ENCODE data around the gene BATF.

Gene BATF

DNA sequence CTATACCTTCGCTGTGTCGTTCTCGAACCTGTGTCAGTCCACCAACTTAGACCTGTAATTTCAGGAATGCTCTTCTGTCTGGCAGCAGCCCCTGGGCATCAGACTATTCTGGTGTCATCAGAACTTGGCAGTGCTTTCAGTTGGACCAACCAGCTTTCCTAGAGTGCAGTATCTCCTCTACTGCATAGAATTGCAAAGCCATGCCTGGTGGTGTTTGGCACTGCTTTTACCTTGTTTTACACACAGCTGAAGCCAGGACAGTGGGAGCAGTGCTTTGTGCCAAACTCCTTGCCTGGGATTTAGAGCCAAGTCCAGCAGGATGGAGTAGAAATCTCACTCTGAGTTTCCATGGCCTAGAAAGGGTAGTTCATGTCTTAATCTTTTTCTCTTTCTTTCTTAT lies 57.6 kb downstream of the BATF start:
- DNase-seq (ENCODE audit: extremely low spot score) = no peak
- no peak for TF ChIP-seq ZNF384 (IDR thresholded peaks at IDR 0.05)
- no peak for TF ChIP-seq FOXK2 (IDR thresholded peaks at IDR 0.05)
- no peak for TF ChIP-seq ELF4 (IDR thresholded peaks at IDR 0.05)
- TF ChIP-seq FOXM1 (IDR thresholded peaks at IDR 0.05; ENCODE audit: borderline replicate concordance) = no peak
- TF ChIP-seq, protein P1, sequence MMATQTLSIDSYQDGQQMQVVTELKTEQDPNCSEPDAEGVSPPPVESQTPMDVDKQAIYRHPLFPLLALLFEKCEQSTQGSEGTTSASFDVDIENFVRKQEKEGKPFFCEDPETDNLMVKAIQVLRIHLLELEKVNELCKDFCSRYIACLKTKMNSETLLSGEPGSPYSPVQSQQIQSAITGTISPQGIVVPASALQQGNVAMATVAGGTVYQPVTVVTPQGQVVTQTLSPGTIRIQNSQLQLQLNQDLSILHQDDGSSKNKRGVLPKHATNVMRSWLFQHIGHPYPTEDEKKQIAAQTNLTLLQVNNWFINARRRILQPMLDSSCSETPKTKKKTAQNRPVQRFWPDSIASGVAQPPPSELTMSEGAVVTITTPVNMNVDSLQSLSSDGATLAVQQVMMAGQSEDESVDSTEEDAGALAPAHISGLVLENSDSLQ (IDR thresholded peaks at IDR 0.05) = no peak
- no peak for TF ChIP-seq NFRKB (IDR thresholded peaks at IDR 0.05)
- no peak for TF ChIP-seq SP1 (IDR thresholded peaks at IDR 0.05)
- no peak for TF ChIP-seq CTBP1 (IDR thresholded peaks at IDR 0.05; ENCODE audit: borderline replicate concordance)
- TF ChIP-seq BHLHE40 (IDR thresholded peaks at IDR 0.05; ENCODE audit: borderline replicate concordance) = no peak
- TF ChIP-seq SUZ12 (IDR thresholded peaks at IDR 0.05) = no peak
- TF ChIP-seq TARDBP (IDR thresholded peaks at IDR 0.05) = no peak
- no peak for TF ChIP-seq LEF1 (IDR thresholded peaks at IDR 0.05; ENCODE audit: borderline replicate concordance)
- no peak for TF ChIP-seq HDGF (IDR thresholded peaks at IDR 0.05; ENCODE audit: borderline replicate concordance)
- no peak for TF ChIP-seq L3MBTL2 (conservative IDR thresholded peaks at IDR 0.05)
- TF ChIP-seq FOXA1 (IDR thresholded peaks at IDR 0.05) = no peak
- TF ChIP-seq ARNT (IDR thresholded peaks at IDR 0.05) = no peak
- CTCF ChIA-PET = interaction anchor here (0.6 kb wide), 1 partner anchor 327 kb away, joined by 3 read pairs; no protein-coding TSS in a partner anchor
- POLR2A ChIA-PET = interaction anchor here (4.0 kb wide), 1 partner anchor 81 kb away, joined by 26 read pairs; the partner anchor contains the start of genes ERG28 and TTLL5

DNA sequence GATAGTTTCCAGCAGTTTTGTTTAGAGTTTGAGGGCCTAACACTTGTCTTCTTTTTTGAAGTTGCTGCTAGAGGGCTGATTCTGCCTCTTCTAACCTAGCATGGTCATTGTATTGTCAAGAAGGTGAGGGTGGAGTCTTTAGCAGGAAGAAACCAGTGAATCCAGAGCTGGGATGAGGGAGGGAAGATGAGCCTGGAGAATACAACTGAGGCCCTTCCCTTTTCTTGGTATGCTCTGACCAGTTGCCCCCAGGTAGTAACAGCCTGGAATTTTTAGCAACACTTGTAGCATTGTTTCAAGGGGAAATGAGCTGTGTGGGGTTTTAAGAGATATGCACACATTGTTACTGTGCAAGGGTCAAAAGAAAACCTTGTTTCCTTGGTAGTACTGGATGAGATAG lies 65.1 kb downstream of the BATF start:
- DNase-seq (ENCODE audit: extremely low spot score) = no peak
- POLR2A ChIA-PET = no interaction called here
- TF ChIP-seq NFRKB (IDR thresholded peaks at IDR 0.05) (no peak), FOXM1 (IDR thresholded peaks at IDR 0.05; ENCODE audit: borderline replicate concordance) (no peak), HDGF (IDR thresholded peaks at IDR 0.05; ENCODE audit: borderline replicate concordance) (no peak), SP1 (IDR thresholded peaks at IDR 0.05) (no peak), ARNT (IDR thresholded peaks at IDR 0.05) (no peak), SUZ12 (IDR thresholded peaks at IDR 0.05) (no peak), FOXK2 (IDR thresholded peaks at IDR 0.05) (no peak)
- TF ChIP-seq, protein P1 (IDR thresholded peaks at IDR 0.05) = no peak
- CTCF ChIA-PET = no interaction called here

DNA sequence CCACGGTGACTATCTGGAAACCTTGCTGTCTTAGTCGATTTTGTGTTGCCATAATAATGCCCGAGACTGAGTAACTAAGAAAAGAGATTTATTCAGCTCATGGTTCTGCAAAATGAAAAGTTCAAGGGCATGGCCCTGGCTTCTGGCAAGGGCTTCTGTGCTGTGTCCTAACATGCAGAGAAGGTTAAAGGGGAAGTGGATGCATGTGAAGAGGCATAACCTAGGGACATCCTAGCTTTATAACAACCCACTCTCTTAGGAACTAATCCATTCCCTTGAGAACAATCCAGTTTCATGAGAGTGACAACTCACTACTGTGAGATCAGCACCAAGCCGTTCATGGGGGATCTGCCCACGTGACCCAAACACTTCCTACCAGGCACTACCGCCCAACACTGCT lies 67.7 kb downstream of the BATF start:
- TF ChIP-seq, protein P1 (IDR thresholded peaks at IDR 0.05) = no peak
- TF ChIP-seq SUZ12 (IDR thresholded peaks at IDR 0.05) (no peak), NFRKB (IDR thresholded peaks at IDR 0.05) (no peak), FOXM1 (IDR thresholded peaks at IDR 0.05; ENCODE audit: borderline replicate concordance) (no peak), ZNF384 (IDR thresholded peaks at IDR 0.05) (no peak), BHLHE40 (IDR thresholded peaks at IDR 0.05; ENCODE audit: borderline replicate concordance) (no peak), LEF1 (IDR thresholded peaks at IDR 0.05; ENCODE audit: borderline replicate concordance) (no peak), SP1 (IDR thresholded peaks at IDR 0.05) (no peak), CTBP1 (IDR thresholded peaks at IDR 0.05; ENCODE audit: borderline replicate concordance) (no peak)
- ChIA-PET POLR2A (no interaction called here), CTCF (no interaction called here)
- no peak for DNase-seq (ENCODE audit: extremely low spot score)

DNA sequence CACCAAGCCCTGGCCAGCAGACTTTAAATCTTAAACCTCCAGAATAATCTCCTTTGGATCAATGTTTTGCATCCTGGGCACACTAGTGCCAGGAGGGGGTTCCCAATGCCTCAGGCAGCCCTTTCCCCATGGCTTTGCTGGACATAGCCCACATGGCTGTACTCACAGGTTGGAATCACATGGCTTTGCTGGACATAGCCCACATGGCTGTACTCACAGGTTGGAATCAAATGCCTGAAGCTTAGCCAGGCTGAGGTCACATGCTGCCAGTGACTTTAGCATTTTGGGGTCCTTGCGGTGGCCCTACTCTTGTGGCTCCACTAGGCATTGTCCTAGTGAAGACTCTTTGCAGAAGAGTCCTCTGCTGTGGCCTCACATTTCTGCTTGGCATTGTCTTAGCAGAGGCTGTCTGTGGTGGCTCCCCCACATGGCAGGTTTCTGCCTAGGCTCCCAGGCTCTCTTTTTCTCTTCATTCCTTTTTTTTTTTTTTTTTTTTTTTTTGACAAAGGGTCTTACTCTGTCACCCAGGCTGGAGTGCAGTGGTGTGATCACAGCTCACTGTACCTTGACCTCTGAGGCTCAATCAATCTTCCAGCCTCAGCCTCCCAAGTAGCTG lies 69.2 kb downstream of the BATF start:
- ChIA-PET CTCF (no interaction called here), POLR2A (no interaction called here)
- TF ChIP-seq FOXA1 (IDR thresholded peaks at IDR 0.05) (no peak), ZNF384 (IDR thresholded peaks at IDR 0.05) (no peak), LEF1 (IDR thresholded peaks at IDR 0.05; ENCODE audit: borderline replicate concordance) (no peak), L3MBTL2 (conservative IDR thresholded peaks at IDR 0.05) (no peak), ELF4 (IDR thresholded peaks at IDR 0.05) (no peak), SP1 (IDR thresholded peaks at IDR 0.05) (no peak), ARNT (IDR thresholded peaks at IDR 0.05) (no peak), NFRKB (IDR thresholded peaks at IDR 0.05) (no peak), CTBP1 (IDR thresholded peaks at IDR 0.05; ENCODE audit: borderline replicate concordance) (no peak), BHLHE40 (IDR thresholded peaks at IDR 0.05; ENCODE audit: borderline replicate concordance) (no peak), FOXM1 (IDR thresholded peaks at IDR 0.05; ENCODE audit: borderline replicate concordance) (no peak), FOXK2 (IDR thresholded peaks at IDR 0.05) (no peak), TARDBP (IDR thresholded peaks at IDR 0.05) (no peak), HDGF (IDR thresholded peaks at IDR 0.05; ENCODE audit: borderline replicate concordance) (no peak), SUZ12 (IDR thresholded peaks at IDR 0.05) (no peak)
- TF ChIP-seq, protein P1 (IDR thresholded peaks at IDR 0.05) = no peak
- no peak for DNase-seq (ENCODE audit: extremely low spot score)

DNA sequence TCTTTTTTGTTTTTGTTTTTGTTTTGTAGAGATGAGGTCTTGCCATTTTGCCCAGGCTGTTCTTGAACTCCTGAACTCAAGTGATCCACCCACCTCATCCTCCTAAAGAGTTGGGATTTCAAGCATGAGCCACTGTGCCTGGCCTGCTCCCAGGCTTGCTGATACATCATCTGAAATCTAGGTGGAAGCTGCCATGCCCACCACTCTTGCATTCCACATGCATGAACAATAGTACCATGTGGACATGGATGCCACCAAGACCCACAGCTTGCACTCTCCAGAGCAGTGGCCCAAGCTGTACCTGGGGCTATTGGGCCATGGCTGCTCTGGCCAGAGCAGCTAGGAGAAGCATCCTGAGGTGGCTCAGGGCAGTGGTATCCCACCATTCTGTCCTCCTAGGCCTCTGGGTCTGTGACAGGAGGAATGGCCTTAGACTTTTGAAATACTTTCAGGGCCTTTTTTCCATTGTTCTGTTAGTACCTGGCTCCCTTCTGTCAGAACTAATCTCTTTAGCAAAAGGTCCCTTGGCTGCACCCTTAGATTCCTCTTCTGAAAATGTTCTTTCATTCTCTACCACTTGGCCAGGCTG lies 69.8 kb downstream of the BATF start:
- ChIA-PET CTCF (no interaction called here), POLR2A (no interaction called here)
- TF ChIP-seq TARDBP (IDR thresholded peaks at IDR 0.05) (no peak), ZNF384 (IDR thresholded peaks at IDR 0.05) (no peak), NFRKB (IDR thresholded peaks at IDR 0.05) (no peak), HDGF (IDR thresholded peaks at IDR 0.05; ENCODE audit: borderline replicate concordance) (no peak), LEF1 (IDR thresholded peaks at IDR 0.05; ENCODE audit: borderline replicate concordance) (no peak), L3MBTL2 (conservative IDR thresholded peaks at IDR 0.05) (no peak), CTBP1 (IDR thresholded peaks at IDR 0.05; ENCODE audit: borderline replicate concordance) (no peak), FOXK2 (IDR thresholded peaks at IDR 0.05) (no peak), SUZ12 (IDR thresholded peaks at IDR 0.05) (no peak), FOXM1 (IDR thresholded peaks at IDR 0.05; ENCODE audit: borderline replicate concordance) (no peak), ARNT (IDR thresholded peaks at IDR 0.05) (no peak), ELF4 (IDR thresholded peaks at IDR 0.05) (no peak), SP1 (IDR thresholded peaks at IDR 0.05) (no peak), BHLHE40 (IDR thresholded peaks at IDR 0.05; ENCODE audit: borderline replicate concordance) (no peak), FOXA1 (IDR thresholded peaks at IDR 0.05) (no peak)
- TF ChIP-seq, protein P1 (IDR thresholded peaks at IDR 0.05) = no peak
- no peak for DNase-seq (ENCODE audit: extremely low spot score)

Data from HEK293T (cell line).